ENCODE measurements around the gene LMTK3. TPM values are rescaled to one million over a fixed set of nuclear protein-coding genes. Genes with fewer than 3 reads are reported as not detected.

The LMTK3 gene
- polyA plus RNA-seq, 1 donor from 2014 or later: 8.1 TPM

GRCh38 chr19:48469289-48469881 is 42.2 kb downstream of the LMTK3 start, which contains the start of gene CYTH2:
Gene CYTH2, plus strand, starts transcription at chr19:48469369. Its CDS starts 139 bp downstream, at chr19:48469508.
- H3K9me3 ChIP-seq (ENCODE audit: low read length): no peaks in the 10 kb centered on the region
- TF ChIP-seq CTCF (IDR thresholded peaks at IDR 0.05; ENCODE audit: poor library complexity, severe bottlenecking) (no peak), TAF1 (IDR thresholded peaks at IDR 0.05; ENCODE audit: low read depth) (peak; percentile 98), POLR2AphosphoS5 (IDR thresholded peaks at IDR 0.05) (peak; percentile 96), EZH2 (IDR thresholded peaks at IDR 0.05; ENCODE audit: borderline replicate concordance, insufficient read depth, low read length, poor library complexity, severe bottlenecking) (no peak), MXI1 (conservative IDR thresholded peaks at IDR 0.05; ENCODE audit: poor library complexity, severe bottlenecking) (peak; percentile 5), SMC3 (conservative IDR thresholded peaks at IDR 0.05; ENCODE audit: poor library complexity) (peak; percentile 60), RAD21 (conservative IDR thresholded peaks at IDR 0.05) (peak; percentile 47), EP300 (conservative IDR thresholded peaks at IDR 0.05; ENCODE audit: poor library complexity, severe bottlenecking) (peak; percentile 59), REST (IDR thresholded peaks at IDR 0.05; ENCODE audit: borderline replicate concordance) (peak; percentile 95)
- peak within 1 kb of the TSS; percentile 54 for H3K4me2 ChIP-seq (ENCODE audit: low read length)
- H3K27ac ChIP-seq (ENCODE audit: low read length): peak within 1 kb of the TSS; percentile 97
- H3K27me3 ChIP-seq (ENCODE audit: insufficient read depth, low read depth, low read length): no peaks in the 10 kb centered on the region
- H3K9ac ChIP-seq (ENCODE audit: low read length): peak within 1 kb of the TSS; percentile 99
- H3K9me2 ChIP-seq (ENCODE audit: insufficient read depth, low read length): no peaks in the 10 kb centered on the region
- peaks cover 6% of the 10 kb centered on the region for H4K20me1 ChIP-seq (ENCODE audit: insufficient read depth)
- H3K4me3 ChIP-seq (ENCODE audit: low read length): peak within 1 kb of the TSS; percentile 96
- no peaks in the 10 kb centered on the region for H3F3A ChIP-seq (ENCODE audit: insufficient read depth, low read length, poor library complexity, severe bottlenecking)
- H3K36me3 ChIP-seq (ENCODE audit: insufficient read depth, low read length): no peaks in the 10 kb centered on the region
- peaks cover 25% of the 10 kb centered on the region for H3K79me2 ChIP-seq (replicated peaks; ENCODE audit: insufficient read depth, low read length)
- H2AFZ ChIP-seq (ENCODE audit: low read depth, low read length): peak within 1 kb of the TSS; percentile 73

- Histone ChIP-seq H3K9me3 (ENCODE audit: low read length) (no peaks in the 10 kb centered on the region), H2AFZ (ENCODE audit: low read depth, low read length) (no peak overlapping the region), H3K4me3 (ENCODE audit: low read length) (peak overlapping the region; percentile 96), H3F3A (ENCODE audit: insufficient read depth, low read length, poor library complexity, severe bottlenecking) (no peaks in the 10 kb centered on the region), H3K4me2 (ENCODE audit: low read length) (peak overlapping the region; percentile 54), H3K27me3 (ENCODE audit: insufficient read depth, low read depth, low read length) (no peaks in the 10 kb centered on the region), H4K20me1 (ENCODE audit: insufficient read depth) (peaks cover 6% of the 10 kb centered on the region), H3K79me2 (replicated peaks; ENCODE audit: insufficient read depth, low read length) (peaks cover 25% of the 10 kb centered on the region), H3K9ac (ENCODE audit: low read length) (peak overlapping the region; percentile 99), H3K9me2 (ENCODE audit: insufficient read depth, low read length) (no peaks in the 10 kb centered on the region), H3K36me3 (ENCODE audit: insufficient read depth, low read length) (no peaks in the 10 kb centered on the region), H3K27ac (ENCODE audit: low read length) (peak overlapping the region; percentile 97)
- peak; percentile 50 for TF ChIP-seq POLR2AphosphoS5 (IDR thresholded peaks at IDR 0.05)
- TF ChIP-seq MXI1 (conservative IDR thresholded peaks at IDR 0.05; ENCODE audit: poor library complexity, severe bottlenecking): peak; percentile 88
- TF ChIP-seq EZH2 (IDR thresholded peaks at IDR 0.05; ENCODE audit: borderline replicate concordance, insufficient read depth, low read length, poor library complexity, severe bottlenecking): no peak
Observed at GRCh38 chr19:48468772-48469288, 42.8 kb downstream of the LMTK3 start.
